ENCODE data around the gene SNX22.

DNA sequence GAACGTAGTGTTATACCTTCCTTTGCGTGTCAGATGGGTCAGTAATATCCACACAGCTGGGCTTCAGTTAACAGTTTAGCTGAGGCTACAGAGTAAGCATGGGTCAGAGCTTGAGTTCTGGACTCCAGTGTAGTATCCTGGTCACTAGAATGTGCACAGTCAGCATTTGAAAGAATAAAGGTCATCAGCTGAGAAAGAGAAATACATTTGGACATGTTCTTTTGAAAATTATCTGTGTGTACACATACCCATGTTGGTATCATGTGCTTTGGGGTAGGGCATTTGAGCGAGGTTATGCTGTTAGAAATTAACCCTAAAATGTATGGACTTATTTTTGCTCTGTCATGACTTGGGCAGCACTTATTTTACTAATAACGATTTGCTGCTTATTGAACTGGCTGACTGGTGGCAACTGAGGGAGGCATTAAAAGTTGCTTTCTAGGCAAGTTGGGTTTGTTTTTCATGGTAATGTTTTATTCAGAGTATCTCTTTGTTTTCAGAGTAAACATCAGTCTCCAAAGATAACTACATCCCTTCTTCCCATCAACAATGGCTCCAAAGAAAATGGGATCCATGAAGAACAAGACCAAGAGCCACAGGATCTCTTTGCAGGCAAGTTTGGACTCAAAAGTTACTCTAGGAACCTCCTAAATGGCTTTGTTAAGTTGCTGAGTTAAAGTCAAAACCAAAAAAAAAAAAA, 39.3 kb upstream of the SNX22 start:
- TF ChIP-seq POLR2A (IDR thresholded peaks at IDR 0.05) (no peak), CTCF (IDR thresholded peaks at IDR 0.05) (no peak), POLR2AphosphoS5 (IDR thresholded peaks at IDR 0.05) (no peak), EP300 (IDR thresholded peaks at IDR 0.05) (no peak)

Data from gastroesophageal sphincter (tissue), 3 donors.